Thymus (tissue), 11 donors: ENCODE data around the gene TADA3. TPM values are rescaled to one million over a fixed set of nuclear protein-coding genes. Genes with fewer than 3 reads are reported as not detected.

Experiments
- DNase-seq, 9 donors: peaks; one replicate each; pipeline ENCODE4 v3.0.0-alpha.2; 2013; ENCODE audit warnings: low spot score in 9 of 9, low read depth in 6 of 9, missing footprints in 1 of 9
- H3K27ac ChIP-seq, 2 donors: one replicate each; pipeline ENCODE4 v1.5.1; 2013; ENCODE audit warnings: control low read depth in 1 of 2, low read depth in 1 of 2, low read length in 1 of 2, mild to moderate bottlenecking in 1 of 2, moderate library complexity in 1 of 2
- H3K27me3 ChIP-seq, 2 donors: one replicate each; pipeline ENCODE4 v1.5.1; 2013; ENCODE audit warnings: low read length in 1 of 2; ENCODE audit not compliant: control insufficient read depth in 2 of 2, insufficient read depth in 1 of 2
- H3K36me3 ChIP-seq, 2 donors: one replicate each; pipeline ENCODE4 v1.5.1; 2013; ENCODE audit warnings: low read length in 1 of 2, mild to moderate bottlenecking in 1 of 2, moderate library complexity in 1 of 2; ENCODE audit not compliant: control insufficient read depth in 2 of 2, insufficient read depth in 2 of 2
- H3K4me1 ChIP-seq, 2 donors: one replicate each; pipeline ENCODE4 v1.5.1; 2013; ENCODE audit warnings: low read length in 2 of 2; ENCODE audit not compliant: control insufficient read depth in 2 of 2, insufficient read depth in 2 of 2
- H3K4me3 ChIP-seq, 2 donors: one replicate each; pipeline ENCODE4 v1.5.1; 2013; ENCODE audit warnings: low read length in 2 of 2, control low read depth in 1 of 2, mild to moderate bottlenecking in 1 of 2
- H3K9me3 ChIP-seq, 2 donors: one replicate each; pipeline ENCODE4 v1.5.1; 2013; ENCODE audit warnings: low read length in 1 of 2, mild to moderate bottlenecking in 1 of 2; ENCODE audit not compliant: control insufficient read depth in 2 of 2, insufficient read depth in 1 of 2
- WGBS: extraction: QIAGEN DNeasy Blood & Tissue Kit; methylation state at CpG from one replicate; pipeline ENCODE4 v1.1.7; 2013; 5-methylcytosine and 5-hydroxymethylcytosine counted together
- polyA plus RNA-seq: library from polyadenylated mRNA; stranded (reverse); fragments of 200-250 nt; gene quantifications from one replicate; pipeline ENCODE4 v1.2.3, GENCODE V29; 2013
- total RNA-seq: library from RNA; stranded (reverse); fragments of 120-200 nt; gene quantifications from one replicate; pipeline ENCODE4 v1.2.4, GENCODE V29; 2013
- donor health status: healthy.

Gene TADA3
- total and polyA plus RNA-seq, 2 donors: 43.6 to 47.6 TPM

DNA sequence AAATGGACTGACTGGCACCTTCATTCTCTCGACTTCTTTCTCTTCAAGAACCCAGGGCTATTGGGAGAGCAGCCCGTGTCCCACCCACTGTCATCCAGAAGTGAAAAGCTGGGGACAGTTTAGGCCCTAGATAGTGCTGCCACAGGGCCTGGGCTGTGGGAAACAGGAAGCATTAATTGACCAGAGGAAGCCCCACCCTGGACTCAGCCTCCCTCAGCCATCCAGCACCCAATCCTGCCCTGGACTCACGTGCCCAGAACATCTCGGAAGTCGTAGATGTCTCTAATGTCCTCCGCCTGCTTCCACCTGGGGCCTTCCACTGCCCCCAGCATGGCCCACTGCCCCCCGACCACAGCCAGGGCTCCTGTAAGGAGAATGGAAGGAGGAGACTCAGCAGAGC, 24.9 kb downstream of the TADA3 start:
- peaks cover 0 to 7% of the 10 kb centered on the region in 2 donors for H3K9me3 ChIP-seq
- DNase-seq: no peak
- H3K4me3 ChIP-seq: no peak overlapping the region
- peaks cover 7 to 19% of the 10 kb centered on the region in 2 donors for H3K4me1 ChIP-seq
- peaks cover 0 to 17% of the 10 kb centered on the region in 2 donors for H3K27me3 ChIP-seq
- H3K36me3 ChIP-seq: peaks cover 0 to 4% of the 10 kb centered on the region in 2 donors
- WGBS: 89% methylated on average over 7 of the region's 7 CpGs
- no peak overlapping the region for H3K27ac ChIP-seq

DNA sequence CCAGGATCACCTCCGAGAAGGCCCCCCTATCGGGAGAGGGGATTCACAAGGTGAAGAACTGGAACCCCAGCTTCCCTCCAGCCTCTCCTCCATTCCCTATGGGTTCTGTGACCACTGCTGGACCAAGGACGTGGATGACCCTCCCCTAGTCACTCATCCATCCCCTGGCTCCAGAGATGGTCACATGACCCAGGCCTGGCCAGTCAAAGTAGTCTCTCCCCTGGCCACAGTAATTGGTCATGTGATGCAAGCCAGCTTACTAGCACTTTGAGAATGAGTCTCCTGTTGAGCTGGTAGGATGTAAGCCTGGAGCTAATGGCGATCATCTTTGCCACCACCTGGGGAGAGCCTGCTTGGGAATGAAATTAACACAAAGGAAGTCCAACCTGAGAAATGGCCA, 26.4 kb downstream of the TADA3 start:
- peaks cover 0 to 4% of the 10 kb centered on the region in 2 donors for H3K36me3 ChIP-seq
- no peak overlapping the region for H3K27ac ChIP-seq
- H3K9me3 ChIP-seq: peaks cover 0 to 7% of the 10 kb centered on the region in 2 donors
- peaks cover 7 to 19% of the 10 kb centered on the region in 2 donors for H3K4me1 ChIP-seq
- H3K27me3 ChIP-seq: peaks cover 0 to 14% of the 10 kb centered on the region in 2 donors
- DNase-seq: no peak
- H3K4me3 ChIP-seq: no peak overlapping the region
- 96% methylated on average over 4 of the region's 4 CpGs for WGBS

DNA sequence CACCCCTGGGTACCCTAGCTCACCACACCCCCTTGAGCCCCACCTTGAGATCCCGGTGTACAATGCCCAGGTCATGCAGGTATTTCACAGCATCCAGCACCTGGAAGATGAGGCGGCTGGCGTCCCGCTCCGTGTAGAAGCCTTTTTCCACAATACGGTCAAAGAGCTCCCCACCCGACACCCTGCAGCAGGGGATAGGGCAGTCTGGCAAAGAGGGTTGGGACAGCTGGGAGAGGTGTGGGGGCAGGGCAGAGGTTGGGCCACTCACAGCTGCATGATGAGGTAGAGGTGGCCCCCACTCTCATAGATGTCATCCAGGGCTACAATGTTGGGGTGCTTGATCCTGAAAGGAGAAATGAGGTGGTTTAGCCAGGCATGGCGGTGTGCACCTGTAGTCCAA, 29.4 kb downstream of the TADA3 start:
- H3K4me3 ChIP-seq: no peak overlapping the region
- no peaks in the 10 kb centered on the region for H3K9me3 ChIP-seq
- peaks cover 14 to 16% of the 10 kb centered on the region in 2 donors for H3K36me3 ChIP-seq
- H3K27me3 ChIP-seq: no peaks in the 10 kb centered on the region
- no peak overlapping the region for H3K27ac ChIP-seq
- H3K4me1 ChIP-seq: no peaks in the 10 kb centered on the region
- WGBS: 99% methylated on average over 8 of the region's 8 CpGs
- no peak for DNase-seq

DNA sequence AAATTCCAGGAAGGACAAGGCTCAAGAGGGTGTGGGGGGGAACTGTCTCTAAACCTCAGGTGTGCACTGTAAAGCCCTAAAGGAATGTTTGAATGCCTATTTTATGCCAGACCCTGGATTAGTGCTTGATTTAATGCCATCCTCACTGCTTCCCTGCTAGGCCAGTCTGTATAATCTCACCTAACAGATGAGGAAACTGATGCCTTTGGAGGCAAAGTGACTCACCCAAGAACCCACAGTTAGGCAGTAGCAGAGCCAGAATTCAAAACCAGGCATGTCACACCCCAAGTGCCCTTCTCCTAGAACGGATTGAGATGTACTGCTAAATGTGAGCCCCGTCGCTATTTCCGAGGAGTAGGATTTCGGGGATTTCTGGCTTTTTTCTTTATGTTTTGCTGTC, 30.4 kb downstream of the TADA3 start:
- no peak for DNase-seq
- Histone ChIP-seq H3K9me3 (no peaks in the 10 kb centered on the region), H3K4me3 (no peak overlapping the region), H3K36me3 (peaks cover 23% of the 10 kb centered on the region in 2 donors), H3K4me1 (no peaks in the 10 kb centered on the region), H3K27ac (no peak overlapping the region), H3K27me3 (no peaks in the 10 kb centered on the region)
- WGBS: 94% methylated on average over 5 of the region's 5 CpGs

DNA sequence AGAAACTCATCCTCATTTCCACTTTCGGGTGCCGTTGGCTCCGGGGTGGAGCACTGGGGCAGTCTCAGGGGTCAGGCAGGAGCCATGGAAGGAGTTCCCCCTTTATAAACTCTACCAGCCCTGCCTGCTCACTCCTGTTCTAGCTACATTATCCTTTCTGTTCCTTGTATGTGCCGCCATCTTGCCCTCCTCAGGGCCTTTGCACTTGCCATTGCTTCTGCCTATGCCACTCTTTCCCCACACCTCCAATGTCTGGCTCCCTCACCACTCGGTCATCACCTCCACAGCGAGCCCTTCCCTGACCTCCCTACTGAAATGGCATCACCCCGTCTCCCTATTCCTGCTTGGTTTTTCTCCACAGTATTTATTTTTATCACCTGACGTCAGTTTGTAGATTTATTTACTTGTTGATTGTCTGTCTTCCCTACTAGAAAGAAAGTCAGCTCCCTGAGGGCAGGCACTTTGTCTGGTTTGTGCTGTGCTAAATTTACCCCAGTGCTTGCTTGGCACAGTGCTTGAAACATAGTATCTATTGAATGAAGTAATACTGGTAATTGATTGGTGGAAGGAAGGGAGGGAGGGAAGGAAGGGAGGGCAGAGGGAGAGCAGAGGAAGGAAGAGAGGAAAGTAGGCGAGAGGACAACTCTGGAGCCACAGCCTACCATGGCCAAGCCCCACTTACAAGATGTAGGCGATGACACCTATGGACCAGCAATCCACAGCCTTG, 31.3 kb downstream of the TADA3 start:
- Histone ChIP-seq H3K27me3 (no peaks in the 10 kb centered on the region), H3K4me3 (no peak overlapping the region), H3K9me3 (no peaks in the 10 kb centered on the region), H3K27ac (no peak overlapping the region), H3K4me1 (no peaks in the 10 kb centered on the region), H3K36me3 (peaks cover 33% of the 10 kb centered on the region in 2 donors)
- WGBS: 98% methylated on average over 10 of the region's 10 CpGs
- DNase-seq: no peak

DNA sequence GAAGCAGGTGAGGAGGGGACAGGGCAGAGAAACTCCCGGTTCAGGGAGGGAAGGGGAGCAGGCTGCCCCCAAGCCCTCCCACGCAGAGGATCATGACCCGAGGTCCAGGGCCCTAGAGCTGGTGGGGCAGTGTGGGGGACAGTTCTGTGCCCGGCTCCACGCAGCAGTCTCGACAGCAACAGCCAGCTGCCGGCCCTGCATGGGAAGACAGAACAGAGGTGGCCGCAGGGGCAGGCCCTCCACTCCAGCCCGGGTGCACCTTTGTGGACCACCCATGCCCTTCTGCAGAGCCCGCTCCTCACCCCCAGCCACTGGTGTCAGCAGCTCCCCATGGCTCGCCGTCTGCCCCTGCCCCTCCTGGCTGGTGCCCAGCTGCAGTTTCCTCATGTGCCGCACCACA, 34.8 kb downstream of the TADA3 start:
- Histone ChIP-seq H3K4me1 (peaks cover 4 to 9% of the 10 kb centered on the region in 2 donors), H3K9me3 (no peaks in the 10 kb centered on the region), H3K27ac (no peak overlapping the region), H3K27me3 (no peaks in the 10 kb centered on the region), H3K36me3 (peaks cover 42 to 46% of the 10 kb centered on the region in 2 donors), H3K4me3 (no peak overlapping the region)
- no peak for DNase-seq
- WGBS: 98% methylated on average over 13 of the region's 13 CpGs

DNA sequence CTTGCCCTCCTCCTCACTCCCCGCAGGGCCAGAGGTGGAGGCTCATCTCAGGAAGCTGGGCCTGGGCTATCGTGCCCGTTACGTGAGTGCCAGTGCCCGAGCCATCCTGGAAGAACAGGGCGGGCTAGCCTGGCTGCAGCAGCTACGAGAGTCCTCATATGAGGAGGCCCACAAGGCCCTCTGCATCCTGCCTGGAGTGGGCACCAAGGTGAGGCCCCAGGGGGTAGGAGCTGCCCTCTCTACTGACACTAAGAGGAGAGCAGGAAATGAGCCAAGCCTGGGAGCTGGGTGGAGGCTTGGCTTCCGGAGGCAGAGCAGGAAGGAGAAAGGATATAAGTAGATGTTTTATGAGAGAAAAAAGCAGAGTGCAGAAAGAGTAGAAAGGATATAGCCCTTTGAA, 37.6 kb downstream of the TADA3 start:
- Histone ChIP-seq H3K4me3 (no peak overlapping the region), H3K36me3 (peaks cover 49 to 59% of the 10 kb centered on the region in 2 donors), H3K27me3 (no peaks in the 10 kb centered on the region), H3K4me1 (peaks cover 17 to 25% of the 10 kb centered on the region in 2 donors), H3K9me3 (no peaks in the 10 kb centered on the region), H3K27ac (no peak overlapping the region)
- 90% methylated on average over 8 of the region's 8 CpGs for WGBS
- DNase-seq: peak in 1 of 9 donors; percentile 41

DNA sequence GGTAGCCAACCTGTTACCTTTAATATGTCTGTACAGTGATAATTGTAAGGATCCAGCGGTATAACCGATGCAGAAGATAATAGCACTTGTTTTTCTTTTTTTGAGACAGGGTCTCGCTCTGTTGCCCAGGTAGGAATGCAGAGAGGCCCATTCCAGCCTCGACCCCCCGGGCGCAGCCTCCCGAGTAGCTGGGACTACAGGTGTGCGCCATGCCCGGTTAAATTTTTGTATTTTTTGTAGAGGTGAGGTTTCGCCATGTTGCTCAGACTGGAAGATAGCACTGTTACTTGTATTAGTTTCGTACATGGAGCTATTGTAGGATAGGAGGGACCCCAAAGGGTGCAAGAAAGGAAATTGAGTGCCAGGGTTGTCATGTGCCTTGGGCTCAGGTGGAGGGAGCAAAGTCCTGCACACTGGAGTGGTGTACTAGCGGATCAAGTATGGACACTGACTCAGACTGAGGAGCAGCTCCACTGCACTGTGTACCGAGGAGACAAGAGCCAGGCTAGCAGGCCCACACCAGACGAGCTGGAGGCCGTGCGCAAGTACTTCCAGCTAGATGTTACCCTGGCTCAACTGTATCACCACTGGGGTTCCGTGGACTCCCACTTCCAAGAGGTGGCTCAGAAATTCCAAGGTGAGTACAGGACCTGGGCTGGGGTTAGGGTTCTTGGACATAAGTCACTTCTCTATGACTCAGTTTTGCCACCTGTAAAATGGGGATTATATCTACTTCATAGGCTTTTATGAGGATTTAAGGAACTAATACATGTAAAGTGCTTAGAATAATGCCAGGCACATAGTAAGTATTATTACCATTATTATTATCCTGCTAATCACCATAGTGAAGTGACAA, 41.5 kb downstream of the TADA3 start:
- Histone ChIP-seq H3K27ac (peak overlapping the region; percentile 86 to 94), H3K4me3 (peak overlapping the region; percentile 63 to 68), H3K4me1 (peaks cover 21 to 31% of the 10 kb centered on the region in 2 donors), H3K27me3 (no peaks in the 10 kb centered on the region), H3K9me3 (no peaks in the 10 kb centered on the region), H3K36me3 (peaks cover 38 to 57% of the 10 kb centered on the region in 2 donors)
- 67% methylated on average over 17 of the region's 17 CpGs for WGBS
- peak in 1 of 9 donors; percentile 13 for DNase-seq
